MM.1S (cell line): Measurements from ENCODE around the gene HPSE2.
A peak's percentile ranks its signal among the peaks of the same experiment; 100 is the strongest.

Source experiments
- DNase-seq: peaks from one replicate; pipeline ENCODE4 v3.0.0-alpha.2; 2015
- H2AFZ ChIP-seq: fragments of 300-600 bp; sonication (generic); 2 replicates; pipeline ENCODE4 v1.6.0; 2016; ENCODE audit warnings: antibody characterized with exemption, low read length
- H3F3A ChIP-seq: fragments of 300-600 bp; sonication (generic); 2 replicates; pipeline ENCODE4 v1.6.1; 2016; ENCODE audit warnings: mild to moderate bottlenecking, antibody characterized with exemption, low read length, moderate library complexity, mixed read lengths; ENCODE audit not compliant: insufficient read depth
- H3K27ac ChIP-seq: fragments of 300-600 bp; sonication (generic); 2 replicates; pipeline ENCODE4 v1.5.1; 2016; ENCODE audit warnings: mild to moderate bottlenecking, low read length
- H3K27me3 ChIP-seq: fragments of 300-600 bp; sonication (generic); replicated peaks from 2 replicates; pipeline ENCODE4 v1.6.0; 2016; ENCODE audit warnings: low read length; ENCODE audit not compliant: insufficient read depth
- H3K36me3 ChIP-seq: fragments of 300-600 bp; sonication (generic); replicated peaks from 2 replicates; pipeline ENCODE4 v1.6.1; 2016; ENCODE audit warnings: mild to moderate bottlenecking, low read length, mixed read lengths; ENCODE audit not compliant: insufficient read depth
- H3K4me1 ChIP-seq: fragments of 300-600 bp; sonication (generic); 2 replicates; pipeline ENCODE4 v1.6.1; 2016; ENCODE audit warnings: low read length, mixed read lengths
- H3K4me2 ChIP-seq: fragments of 300-600 bp; sonication (generic); 2 replicates; pipeline ENCODE4 v1.6.0; 2016; ENCODE audit warnings: low read depth, low read length
- H3K4me3 ChIP-seq: fragments of 300-600 bp; sonication (generic); 2 replicates; pipeline ENCODE4 v1.5.1; 2016; ENCODE audit warnings: low read length, mixed read lengths
- H3K79me2 ChIP-seq: fragments of 300-600 bp; sonication (generic); 2 replicates; pipeline ENCODE4 v1.6.1; 2016; ENCODE audit warnings: mixed run types, low read length, mixed read lengths
- H3K9ac ChIP-seq: fragments of 300-600 bp; sonication (generic); 2 replicates; pipeline ENCODE4 v1.6.1; 2016; ENCODE audit warnings: low read length, mixed read lengths
- H3K9me2 ChIP-seq: fragments of 300-600 bp; sonication (generic); replicated peaks from 2 replicates; pipeline ENCODE4 v1.6.1; 2016; ENCODE audit warnings: mild to moderate bottlenecking, low read length, mixed read lengths; ENCODE audit not compliant: insufficient read depth
- H3K9me3 ChIP-seq: fragments of 300-600 bp; sonication (generic); replicated peaks from 2 replicates; pipeline ENCODE4 v1.6.1; 2016; ENCODE audit warnings: mild to moderate bottlenecking, low read length, mixed read lengths; ENCODE audit not compliant: insufficient read depth
- H4K20me1 ChIP-seq: fragments of 300-600 bp; sonication (generic); 2 replicates; pipeline ENCODE4 v1.6.1; 2016; ENCODE audit warnings: mild to moderate bottlenecking, low read length, moderate library complexity, mixed read lengths; ENCODE audit not compliant: insufficient read depth
- EZH2 ChIP-seq: fragments of 300-600 bp; sonication (generic); optimal IDR thresholded peaks from 2 replicates; pipeline ENCODE3; 2017; ENCODE audit warnings: low read depth, mild to moderate bottlenecking, antibody characterized with exemption, low read length, mixed read lengths
- EZH2phosphoT487 ChIP-seq: fragments of 300-600 bp; sonication (generic); IDR thresholded peaks from 2 replicates; pipeline ENCODE4 v1.6.1; 2018; ENCODE audit warnings: antibody characterized with exemption, low read length
- TF ChIP-seq, protein P1 (sequence below): fragments of 300-600 bp; sonication (generic); IDR thresholded peaks from 2 replicates; pipeline ENCODE4 v1.5.1; 2016; ENCODE audit warnings: antibody characterized with exemption, low read length, mixed read lengths

HPSE2 gene

DNA sequence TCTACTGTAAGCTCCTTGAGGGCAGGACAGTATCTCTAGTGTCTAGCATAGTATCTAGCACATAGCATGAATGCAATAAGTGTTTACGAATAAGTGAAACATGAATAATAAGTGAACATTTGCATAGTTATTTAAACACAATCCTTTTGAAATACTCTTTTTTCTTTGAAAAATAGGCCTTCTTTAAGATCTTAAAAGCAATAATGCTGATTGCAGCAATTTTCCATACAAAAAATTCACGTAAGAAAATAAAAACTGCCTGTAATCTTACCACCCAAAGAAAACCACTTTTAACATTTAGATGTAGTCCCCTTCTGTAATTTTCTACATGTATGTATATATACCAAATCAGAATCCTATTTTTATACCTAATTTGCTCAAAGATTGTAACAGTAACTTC is 626.4 kb downstream of the HPSE2 start:
- no peaks in the 10 kb centered on the region for H3K9me2 ChIP-seq

DNA sequence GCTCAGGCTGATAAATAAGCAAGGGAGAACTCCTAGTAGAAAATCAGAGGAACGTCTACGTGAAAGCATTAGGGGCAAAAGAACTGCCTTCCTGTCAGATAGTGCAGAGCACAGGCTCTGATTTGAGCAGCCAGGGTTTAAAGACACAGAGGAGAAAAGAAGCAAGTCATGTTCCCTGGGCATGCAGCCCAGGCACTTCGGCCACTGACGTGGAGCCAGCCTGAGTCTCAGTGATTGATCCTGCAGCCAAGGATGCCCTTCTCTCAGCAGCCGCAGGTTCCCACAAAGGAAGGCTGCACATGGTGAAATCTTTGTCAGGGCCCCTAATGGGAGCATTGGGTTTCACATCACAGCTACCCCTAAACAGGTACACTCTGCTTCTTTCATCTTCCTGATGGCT is 627.2 kb downstream of the HPSE2 start:
- Histone ChIP-seq H3K4me3 (no peak overlapping the region), H3F3A (no peaks in the 10 kb centered on the region), H3K79me2 (no peaks in the 10 kb centered on the region), H3K36me3 (no peaks in the 10 kb centered on the region), H4K20me1 (no peaks in the 10 kb centered on the region), H3K9me3 (no peaks in the 10 kb centered on the region), H3K27me3 (no peaks in the 10 kb centered on the region), H2AFZ (no peak overlapping the region), H3K9me2 (no peaks in the 10 kb centered on the region), H3K9ac (no peak overlapping the region), H3K27ac (no peak overlapping the region), H3K4me2 (no peak overlapping the region), H3K4me1 (no peaks in the 10 kb centered on the region)
- TF ChIP-seq EZH2phosphoT487 (no peak), EZH2 (no peak)
- TF ChIP-seq, protein P1, sequence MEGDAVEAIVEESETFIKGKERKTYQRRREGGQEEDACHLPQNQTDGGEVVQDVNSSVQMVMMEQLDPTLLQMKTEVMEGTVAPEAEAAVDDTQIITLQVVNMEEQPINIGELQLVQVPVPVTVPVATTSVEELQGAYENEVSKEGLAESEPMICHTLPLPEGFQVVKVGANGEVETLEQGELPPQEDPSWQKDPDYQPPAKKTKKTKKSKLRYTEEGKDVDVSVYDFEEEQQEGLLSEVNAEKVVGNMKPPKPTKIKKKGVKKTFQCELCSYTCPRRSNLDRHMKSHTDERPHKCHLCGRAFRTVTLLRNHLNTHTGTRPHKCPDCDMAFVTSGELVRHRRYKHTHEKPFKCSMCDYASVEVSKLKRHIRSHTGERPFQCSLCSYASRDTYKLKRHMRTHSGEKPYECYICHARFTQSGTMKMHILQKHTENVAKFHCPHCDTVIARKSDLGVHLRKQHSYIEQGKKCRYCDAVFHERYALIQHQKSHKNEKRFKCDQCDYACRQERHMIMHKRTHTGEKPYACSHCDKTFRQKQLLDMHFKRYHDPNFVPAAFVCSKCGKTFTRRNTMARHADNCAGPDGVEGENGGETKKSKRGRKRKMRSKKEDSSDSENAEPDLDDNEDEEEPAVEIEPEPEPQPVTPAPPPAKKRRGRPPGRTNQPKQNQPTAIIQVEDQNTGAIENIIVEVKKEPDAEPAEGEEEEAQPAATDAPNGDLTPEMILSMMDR, result no peak
- no peak for DNase-seq

More for the DNA sequence above, 626.4 kb downstream of the HPSE2 start:
- Histone ChIP-seq H3K27ac (no peak overlapping the region), H3K4me1 (no peaks in the 10 kb centered on the region), H3K9ac (no peak overlapping the region), H2AFZ (no peak overlapping the region), H4K20me1 (no peaks in the 10 kb centered on the region), H3K4me2 (no peak overlapping the region), H3K79me2 (no peaks in the 10 kb centered on the region), H3K27me3 (no peaks in the 10 kb centered on the region), H3F3A (no peaks in the 10 kb centered on the region), H3K4me3 (no peak overlapping the region), H3K36me3 (no peaks in the 10 kb centered on the region), H3K9me3 (no peaks in the 10 kb centered on the region)
- no peak for TF ChIP-seq EZH2
- TF ChIP-seq, protein P1, result no peak
- no peak for TF ChIP-seq EZH2phosphoT487
- DNase-seq, result no peak

DNA sequence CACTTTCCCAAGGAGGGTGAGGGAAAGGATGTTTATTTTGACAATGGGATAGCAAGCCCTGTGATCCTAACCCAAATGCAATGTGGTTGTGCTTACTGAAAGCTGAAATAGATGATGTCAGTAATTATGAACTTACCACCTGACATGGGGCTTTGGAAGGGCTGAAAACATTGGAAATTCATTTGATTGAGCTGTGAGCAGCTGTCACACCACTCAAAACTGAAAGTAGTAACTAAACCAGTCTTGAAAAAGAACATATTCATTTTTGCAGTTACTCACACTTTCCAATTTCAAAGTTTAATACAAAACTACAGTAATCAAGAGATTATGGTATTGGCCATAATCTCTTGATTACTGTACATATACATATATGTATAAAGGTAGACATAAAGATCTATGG is 633.4 kb downstream of the HPSE2 start:
- no peak for TF ChIP-seq EZH2
- TF ChIP-seq, protein P1, result no peak
- no peak for TF ChIP-seq EZH2phosphoT487
- no peaks in the 10 kb centered on the region for H3K27me3 ChIP-seq
- 0 out of 2 replicates have a peak, but pooled peaks cover 10% of the 10 kb centered on the region for H3K4me1 ChIP-seq
- no peaks in the 10 kb centered on the region for H3K9me3 ChIP-seq
- no peak overlapping the region for H3K4me2 ChIP-seq
- H3K79me2 ChIP-seq, result no peaks in the 10 kb centered on the region
- no peak overlapping the region for H2AFZ ChIP-seq
- no peaks in the 10 kb centered on the region for H3K36me3 ChIP-seq
- no peaks in the 10 kb centered on the region for H3F3A ChIP-seq
- H4K20me1 ChIP-seq, result no peaks in the 10 kb centered on the region
- H3K4me3 ChIP-seq, result no peak overlapping the region
- H3K9ac ChIP-seq, result no peak overlapping the region
- peak; percentile 14 for DNase-seq
- H3K27ac ChIP-seq, result no peak overlapping the region
- no peaks in the 10 kb centered on the region for H3K9me2 ChIP-seq
